Fibroblast of skin of back (primary cell): ENCODE results near the gene KCNMA1.
A peak's percentile ranks its signal among the peaks of the same experiment; 100 is the strongest.

Source experiments
- DNase-seq: peaks from one replicate; pipeline ENCODE4 v3.0.0-alpha.2; 2013

Gene KCNMA1

GRCh38 chr10:77168161-77168560 lies 469.4 kb downstream of the KCNMA1 start:
- DNase-seq, result no peak

- DNase-seq, result peak; percentile 80
Observed at GRCh38 chr10:77165445-77166208, 472.0 kb downstream of the KCNMA1 start.

GRCh38 chr10:77164616-77165311 lies 472.8 kb downstream of the KCNMA1 start:
- peak; percentile 93 for DNase-seq

- DNase-seq, result peak; percentile 99
Observed at GRCh38 chr10:77163670-77164348, 473.8 kb downstream of the KCNMA1 start.

GRCh38 chr10:77162697-77163096 lies 474.9 kb downstream of the KCNMA1 start:
- peak; percentile 68 for DNase-seq

- DNase-seq, result peak; percentile 93
Observed at GRCh38 chr10:77160679-77161078, 476.9 kb downstream of the KCNMA1 start.

GRCh38 chr10:77159538-77160110 lies 478.0 kb downstream of the KCNMA1 start:
- DNase-seq, result no peak

- no peak for DNase-seq
Observed at GRCh38 chr10:77158666-77159065, 478.9 kb downstream of the KCNMA1 start.

- peak; percentile 39 for DNase-seq
Observed at GRCh38 chr10:77157248-77158019, 480.2 kb downstream of the KCNMA1 start.

- peak; percentile 89 for DNase-seq
Observed at GRCh38 chr10:77156406-77156879, 481.2 kb downstream of the KCNMA1 start.

- no peak for DNase-seq
Observed at GRCh38 chr10:77152256-77152655, 485.4 kb downstream of the KCNMA1 start.

- DNase-seq, result no peak
Observed at GRCh38 chr10:77151408-77151807, 486.2 kb downstream of the KCNMA1 start.

GRCh38 chr10:77149706-77150105 lies 487.9 kb downstream of the KCNMA1 start:
- no peak for DNase-seq

GRCh38 chr10:77149001-77149400 lies 488.6 kb downstream of the KCNMA1 start:
- no peak for DNase-seq

GRCh38 chr10:77147871-77148270 lies 489.7 kb downstream of the KCNMA1 start:
- DNase-seq, result no peak

GRCh38 chr10:77146712-77147336 lies 490.8 kb downstream of the KCNMA1 start:
- DNase-seq, result peak; percentile 23

- DNase-seq, result no peak
Observed at GRCh38 chr10:77144656-77145055, 493.0 kb downstream of the KCNMA1 start.

- no peak for DNase-seq
Observed at GRCh38 chr10:77139252-77140160, 498.1 kb downstream of the KCNMA1 start.

- no peak for DNase-seq
Observed at GRCh38 chr10:77138541-77138940, 499.1 kb downstream of the KCNMA1 start.

GRCh38 chr10:77135555-77135954 lies 502.1 kb downstream of the KCNMA1 start:
- DNase-seq, result no peak

- DNase-seq, result peak; percentile 32
Observed at GRCh38 chr10:77131214-77131613, 506.4 kb downstream of the KCNMA1 start.
